Thyroid gland (tissue), 4 donors: ENCODE results near the gene DST.

Experiments
- POLR2A ChIP-seq, 2 donors: fragments of 450-650 bp; IDR thresholded peaks; one replicate each; pipeline ENCODE4 v1.6.1; 2017; ENCODE audit warnings: antibody characterized with exemption in 2 of 2, mild to moderate bottlenecking in 2 of 2, moderate library complexity in 1 of 2
- TF ChIP-seq, protein P1 (sequence below), 6 experiments: fragments of 200-600 bp in 3 of 6; fragments of 450-650 bp in 3 of 6; sonication (generic) in 3 of 6; IDR thresholded peaks; one replicate each; pipeline ENCODE4 v1.5.1; 2016 to 2019; ENCODE audit warnings: antibody characterized with exemption in 6 of 6, mild to moderate bottlenecking in 2 of 6, inconsistent platforms in 1 of 6, moderate library complexity in 1 of 6

DNA sequence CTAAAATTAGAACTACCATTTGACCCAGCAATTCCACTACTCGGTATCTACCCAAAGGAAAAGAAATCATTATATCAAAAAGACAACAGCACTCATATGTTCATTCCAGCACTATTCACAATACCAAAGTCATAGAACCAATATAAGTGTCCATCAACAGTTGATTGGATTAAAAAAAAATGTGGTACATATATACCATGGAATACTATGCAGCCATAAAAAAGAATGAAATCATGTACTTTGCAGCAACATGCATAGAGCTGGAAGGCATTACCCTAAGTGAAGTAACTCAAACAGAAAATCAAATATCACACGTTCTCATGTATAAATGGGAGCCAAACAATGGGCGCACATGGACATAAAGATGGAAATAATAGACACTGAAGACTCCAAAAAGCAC, 163.3 kb downstream of the DST start:
- no peak for TF ChIP-seq POLR2A (IDR thresholded peaks at IDR 0.05)
- TF ChIP-seq, protein P1, sequence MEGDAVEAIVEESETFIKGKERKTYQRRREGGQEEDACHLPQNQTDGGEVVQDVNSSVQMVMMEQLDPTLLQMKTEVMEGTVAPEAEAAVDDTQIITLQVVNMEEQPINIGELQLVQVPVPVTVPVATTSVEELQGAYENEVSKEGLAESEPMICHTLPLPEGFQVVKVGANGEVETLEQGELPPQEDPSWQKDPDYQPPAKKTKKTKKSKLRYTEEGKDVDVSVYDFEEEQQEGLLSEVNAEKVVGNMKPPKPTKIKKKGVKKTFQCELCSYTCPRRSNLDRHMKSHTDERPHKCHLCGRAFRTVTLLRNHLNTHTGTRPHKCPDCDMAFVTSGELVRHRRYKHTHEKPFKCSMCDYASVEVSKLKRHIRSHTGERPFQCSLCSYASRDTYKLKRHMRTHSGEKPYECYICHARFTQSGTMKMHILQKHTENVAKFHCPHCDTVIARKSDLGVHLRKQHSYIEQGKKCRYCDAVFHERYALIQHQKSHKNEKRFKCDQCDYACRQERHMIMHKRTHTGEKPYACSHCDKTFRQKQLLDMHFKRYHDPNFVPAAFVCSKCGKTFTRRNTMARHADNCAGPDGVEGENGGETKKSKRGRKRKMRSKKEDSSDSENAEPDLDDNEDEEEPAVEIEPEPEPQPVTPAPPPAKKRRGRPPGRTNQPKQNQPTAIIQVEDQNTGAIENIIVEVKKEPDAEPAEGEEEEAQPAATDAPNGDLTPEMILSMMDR (IDR thresholded peaks at IDR 0.05) = no peak
